GM21737 (cell line): ENCODE data around the gene LKAAEAR1.
A peak's percentile ranks its signal among the peaks of the same experiment; 100 is the strongest.

Experiments used
- ATAC-seq: cut with Tn5 transposase; IDR thresholded peaks from one replicate; pipeline ENCODE4 v1.9.1; 2021; ENCODE audit warnings: mild to moderate bottlenecking, moderate library complexity; ENCODE audit not compliant: unreplicated experiment

The LKAAEAR1 gene

DNA sequence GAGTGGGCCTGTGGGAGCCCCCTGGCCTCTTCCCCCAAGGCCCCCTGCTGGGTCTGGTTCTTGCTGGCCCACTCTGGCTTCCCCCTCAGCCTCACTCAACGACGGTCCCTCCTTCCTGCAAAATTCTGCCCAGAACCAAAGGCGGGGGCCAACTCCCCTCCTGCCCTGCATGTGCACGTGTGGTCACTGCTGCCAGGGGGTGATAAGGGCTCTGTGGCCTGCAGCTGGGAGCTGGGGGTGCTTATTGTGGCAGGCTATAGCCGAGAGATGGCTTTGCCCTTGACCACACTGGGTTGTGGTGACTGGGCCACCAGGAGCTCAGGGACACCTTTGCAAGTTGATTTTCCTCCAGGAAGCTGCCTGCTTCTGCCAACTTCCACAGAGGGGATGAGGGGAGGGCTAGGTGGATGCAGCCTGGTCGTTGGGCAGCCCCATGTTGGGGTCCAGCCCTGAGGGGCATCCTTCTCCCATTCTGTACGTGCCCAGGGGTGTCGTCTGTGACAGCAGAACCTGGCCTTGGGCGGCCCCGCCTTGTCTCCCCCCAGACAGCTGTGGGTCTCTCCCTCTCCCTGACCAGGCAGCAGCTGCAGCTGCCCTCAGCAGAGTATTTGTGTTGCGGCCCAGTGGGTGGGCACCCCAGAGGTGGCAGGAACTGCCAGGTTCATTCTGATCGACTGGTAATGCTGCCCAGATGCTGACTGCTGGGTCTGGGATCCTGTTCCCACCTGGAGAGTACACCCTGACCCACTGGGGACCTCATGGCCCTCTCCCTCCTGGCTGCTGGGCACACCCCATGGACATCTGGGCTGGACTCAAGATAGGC lies 15.6 kb downstream of the LKAAEAR1 start:
- ATAC-seq, result no peak

- ATAC-seq, result no peak
Observed at GRCh38 chr20:64067733-64068307, 16.4 kb downstream of the LKAAEAR1 start.

- no peak for ATAC-seq
Observed at GRCh38 chr20:64067005-64067632, 17.1 kb downstream of the LKAAEAR1 start.

- ATAC-seq, result peak; percentile 46
Observed at GRCh38 chr20:64065974-64066343, 18.2 kb downstream of the LKAAEAR1 start.

- ATAC-seq, result peak; percentile 0
Observed at GRCh38 chr20:64065062-64065973, 18.9 kb downstream of the LKAAEAR1 start.

DNA sequence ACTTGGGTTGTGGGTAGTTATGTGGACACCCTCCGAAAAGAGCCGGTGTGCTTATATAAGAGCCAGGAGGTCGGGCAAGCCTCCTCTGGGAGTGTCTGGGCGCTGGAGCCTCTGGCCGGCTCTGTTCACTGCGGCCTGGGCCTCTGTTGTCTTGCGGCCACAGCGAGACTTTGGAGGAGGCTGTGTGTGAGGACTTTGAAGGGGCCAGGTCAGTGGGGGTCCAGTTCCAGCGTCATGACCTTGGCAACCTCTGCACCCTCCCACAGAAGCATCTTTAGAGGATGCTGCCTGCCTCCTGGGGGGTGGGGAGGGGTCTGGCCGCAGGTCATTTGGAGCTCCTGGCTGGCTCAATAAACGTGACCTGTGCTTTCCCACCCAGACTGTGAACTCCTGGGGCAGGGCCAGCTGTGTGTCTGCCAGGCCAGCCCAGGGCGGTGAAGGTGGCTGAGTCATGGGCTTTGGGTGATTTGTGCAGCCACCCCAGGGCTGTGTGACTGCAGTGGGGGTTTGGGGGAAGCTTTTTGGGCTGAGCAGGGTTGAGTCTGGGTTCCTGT lies 20.0 kb downstream of the LKAAEAR1 start:
- no peak for ATAC-seq

- ATAC-seq, result no peak
Observed at GRCh38 chr20:64063389-64064144, 20.6 kb downstream of the LKAAEAR1 start.

GRCh38 chr20:64062596-64063388 lies 21.4 kb downstream of the LKAAEAR1 start, which contains the start of gene TCEA2:
TSS of gene TCEA2 (plus strand) at chr20:64063198. CDS start at chr20:64063313, 115 bp downstream.
- ATAC-seq, result peak; percentile 76

DNA sequence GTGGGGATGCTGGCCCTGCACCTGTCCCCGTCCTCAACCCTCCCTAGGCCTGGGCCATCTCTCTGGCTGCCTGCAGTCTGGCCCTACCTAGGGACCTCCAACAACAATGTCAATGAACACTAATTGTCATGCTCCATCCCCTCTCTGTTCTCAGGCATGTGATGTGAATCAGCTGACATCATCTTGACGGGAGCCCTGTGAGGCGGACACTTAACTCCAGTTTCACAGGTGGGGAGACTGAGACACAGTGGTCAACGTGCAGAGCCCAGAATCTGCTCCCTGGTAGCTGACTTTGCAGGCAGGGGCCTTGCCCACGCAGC lies 22.0 kb downstream of the LKAAEAR1 start:
- no peak for ATAC-seq

DNA sequence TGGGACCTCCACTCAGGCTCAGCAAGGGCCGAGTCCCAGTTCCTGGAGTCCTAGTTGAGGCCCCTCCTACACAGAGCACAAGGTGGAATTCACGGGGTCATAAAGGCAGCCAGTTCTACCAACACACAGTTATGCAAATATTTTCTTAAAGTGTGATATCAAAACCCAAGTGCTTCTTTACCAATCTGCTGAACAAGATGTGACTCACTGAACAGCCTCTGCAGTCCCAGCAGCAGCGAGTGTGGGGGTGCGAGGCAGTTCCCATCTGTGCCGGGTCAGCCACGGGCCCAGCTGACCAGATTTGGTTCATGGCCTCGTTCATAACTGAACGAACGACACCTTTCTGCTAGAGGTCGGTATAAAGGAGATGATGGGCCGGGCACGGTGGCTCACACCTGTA lies 25.7 kb downstream of the LKAAEAR1 start:
- ATAC-seq, result no peak

GRCh38 chr20:64057628-64058498 lies 26.3 kb downstream of the LKAAEAR1 start:
- no peak for ATAC-seq

- no peak for ATAC-seq
Observed at GRCh38 chr20:64056889-64057627, 27.1 kb downstream of the LKAAEAR1 start.

GRCh38 chr20:64056639-64056888 lies 27.6 kb downstream of the LKAAEAR1 start:
- no peak for ATAC-seq

DNA sequence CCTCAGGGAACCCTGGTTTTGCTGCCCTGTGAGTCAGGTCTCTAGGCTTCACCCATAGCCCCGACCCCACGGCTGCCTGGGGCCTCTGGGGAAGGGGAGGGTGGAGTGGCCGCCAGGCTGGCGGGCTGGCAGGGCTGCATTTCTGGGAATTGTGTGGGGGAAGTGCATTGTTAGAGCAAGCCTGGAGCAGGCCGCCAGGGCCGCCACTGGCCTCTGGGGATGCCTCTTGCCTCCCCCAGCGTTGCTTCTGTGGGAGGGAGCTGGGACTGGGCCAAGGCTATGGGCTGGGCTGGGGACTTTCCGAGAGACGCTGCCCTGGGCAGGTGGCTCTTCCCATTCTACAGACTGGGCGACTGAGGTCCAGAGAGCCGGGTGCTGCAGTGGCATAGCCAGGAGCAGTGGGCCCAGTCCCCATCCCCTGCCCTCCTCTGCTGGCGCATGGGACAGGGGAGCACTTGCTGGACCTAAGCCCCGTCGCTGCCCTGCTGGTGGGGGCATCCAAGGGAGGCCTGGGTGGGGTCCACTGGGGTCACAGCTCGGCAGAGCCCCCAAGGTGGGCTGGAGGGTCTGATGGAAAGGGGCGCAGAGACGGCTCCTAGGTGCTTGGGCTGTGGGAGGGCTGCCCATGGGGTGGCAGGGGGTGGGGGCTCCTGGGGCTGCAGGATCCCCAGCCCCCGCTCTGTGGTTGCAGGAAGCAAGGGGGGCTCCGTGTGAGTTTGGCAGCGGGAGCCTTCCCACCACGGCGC lies 28.1 kb downstream of the LKAAEAR1 start:
- ATAC-seq, result no peak

GRCh38 chr20:64055396-64055892 lies 28.8 kb downstream of the LKAAEAR1 start:
- no peak for ATAC-seq

- no peak for ATAC-seq
Observed at GRCh38 chr20:64053841-64054661, 30.1 kb downstream of the LKAAEAR1 start.
